Fibroblast of lung (primary cell): ENCODE results near the gene ZNF835.
"Not testable (repeated sequence)": the region's sequence is repeated elsewhere in the genome, so short reads cannot be mapped to it uniquely, and the experiment has no call there.

Experiments used
- CTCF ChIP-seq, 2 donors: IDR thresholded peaks in 1 of 2; conservative IDR thresholded peaks in 1 of 2; 1 replicate in 1 of 2; 2 replicates in 1 of 2; pipeline ENCODE4 v1.5.1; 2011 to 2012; ENCODE audit warnings: low read length in 2 of 2, control low read depth in 1 of 2, inconsistent platforms in 1 of 2, low read depth in 1 of 2, mild to moderate bottlenecking in 1 of 2
- EZH2 ChIP-seq: IDR thresholded peaks from 2 replicates; pipeline ENCODE4 v1.5.1; 2012; ENCODE audit warnings: low read length, control low read depth, mild to moderate bottlenecking; ENCODE audit errors: missing control alignments

- not testable (repeated sequence) for TF ChIP-seq CTCF (conservative IDR thresholded peaks at IDR 0.05 in 1 of 2, IDR thresholded peaks at IDR 0.05 in 1 of 2; ENCODE audit: low read depth in 1 of 2, low read length in 2 of 2); EZH2
These were observed 1.1 kb upstream of the ZNF835 start for GRCh38 chr19:56672610-56673009.
